Heart left ventricle (tissue), 13 donors: ENCODE measurements around the gene BCAR1.

ENCODE experiments used
- POLR2A ChIP-seq, 2 donors: fragments of 450-650 bp; IDR thresholded peaks; one replicate each; pipeline ENCODE4 v1.6.1; 2017; ENCODE audit warnings: antibody characterized with exemption in 2 of 2, mild to moderate bottlenecking in 2 of 2, moderate library complexity in 2 of 2
- TF ChIP-seq, protein P1 (sequence below), 12 donors: fragments of 200-600 bp; sonication (generic) in 4 of 12; IDR thresholded peaks; one replicate each; pipeline versions ENCODE4 v1.5.0 to v1.8.0; 2018 to 2022; ENCODE audit warnings: antibody characterized with exemption in 12 of 12, mild to moderate bottlenecking in 5 of 12
- donor health status: ischemic (EF 13 %, LVEDD 7.1; RV severe dilation, severe dysfunction).
- donor health status: DM: no; HTN: yes; CAD: no.
- donor health status: DM: no; HTN: no; CAD: no.
- donor health status: ischemic (EF 25% LVEDD 6.9; RV normal size, moderate dysfunction).
- donor health status: ischemic (EF 25% LVEDD 5.7; RV mildly dilated, moderate dysfunction).
- donor health status: ischemic (EF 35%, LVEDD 5.7; RV mildly dilated, moderate dysfunction).
- donor health status: nonischemic (EF 11% LVEDD 7.7; RV severe dilation, severe dysfunction).
- donor health status: DM: yes; HTN: yes; CAD: no.
- donor health status: PGD.
- donor health status: ischemic (EF 29% LVEDD 5.4; RV normal size, mild dysfunction).
- donor health status: nonischemic (EF 23%, LVEDD 6.1; RV moderate dilation, normal function).

DNA sequence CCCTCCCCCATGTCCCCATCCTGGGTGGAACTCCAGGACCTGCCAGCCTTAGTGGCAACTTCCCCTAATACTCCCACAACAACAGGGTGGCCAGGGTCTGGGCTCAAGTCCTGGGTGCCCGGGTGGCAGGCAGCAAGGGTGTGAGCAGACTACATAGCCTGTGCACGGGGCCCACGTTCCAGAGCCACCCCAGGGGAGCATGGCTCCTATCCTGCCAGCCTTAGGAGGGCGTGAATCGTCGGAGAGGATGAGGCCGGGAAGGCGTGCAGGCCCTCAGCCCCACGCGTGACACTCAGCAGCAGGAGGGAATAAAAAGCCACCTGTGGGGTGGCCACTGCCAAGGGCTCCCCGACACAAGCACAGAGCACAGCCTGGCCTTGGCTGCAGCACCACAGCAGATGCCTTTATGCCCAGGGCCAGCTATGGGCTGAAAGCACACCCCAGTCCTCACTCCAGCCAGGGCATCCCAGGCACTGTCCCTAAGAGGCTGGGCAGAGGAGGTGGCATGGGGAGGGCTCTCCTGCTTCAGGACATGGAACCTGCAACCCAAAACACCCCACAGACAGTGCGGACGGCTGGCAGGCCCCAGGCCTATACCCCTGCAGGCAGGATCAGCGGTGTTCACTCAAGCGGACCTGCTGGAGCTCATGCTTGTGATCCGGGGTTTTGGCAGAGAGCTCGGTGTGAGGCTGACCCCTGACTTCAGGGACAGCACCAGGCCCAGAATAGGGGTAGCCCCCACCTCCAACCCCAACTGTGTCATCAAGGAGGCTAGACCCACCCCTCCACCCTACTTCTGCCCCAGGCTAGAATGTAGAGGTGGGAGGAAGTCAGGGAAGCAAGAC lies 2.7 kb downstream of the BCAR1 start:
- no peak for TF ChIP-seq POLR2A (IDR thresholded peaks at IDR 0.05)
- TF ChIP-seq, protein P1, sequence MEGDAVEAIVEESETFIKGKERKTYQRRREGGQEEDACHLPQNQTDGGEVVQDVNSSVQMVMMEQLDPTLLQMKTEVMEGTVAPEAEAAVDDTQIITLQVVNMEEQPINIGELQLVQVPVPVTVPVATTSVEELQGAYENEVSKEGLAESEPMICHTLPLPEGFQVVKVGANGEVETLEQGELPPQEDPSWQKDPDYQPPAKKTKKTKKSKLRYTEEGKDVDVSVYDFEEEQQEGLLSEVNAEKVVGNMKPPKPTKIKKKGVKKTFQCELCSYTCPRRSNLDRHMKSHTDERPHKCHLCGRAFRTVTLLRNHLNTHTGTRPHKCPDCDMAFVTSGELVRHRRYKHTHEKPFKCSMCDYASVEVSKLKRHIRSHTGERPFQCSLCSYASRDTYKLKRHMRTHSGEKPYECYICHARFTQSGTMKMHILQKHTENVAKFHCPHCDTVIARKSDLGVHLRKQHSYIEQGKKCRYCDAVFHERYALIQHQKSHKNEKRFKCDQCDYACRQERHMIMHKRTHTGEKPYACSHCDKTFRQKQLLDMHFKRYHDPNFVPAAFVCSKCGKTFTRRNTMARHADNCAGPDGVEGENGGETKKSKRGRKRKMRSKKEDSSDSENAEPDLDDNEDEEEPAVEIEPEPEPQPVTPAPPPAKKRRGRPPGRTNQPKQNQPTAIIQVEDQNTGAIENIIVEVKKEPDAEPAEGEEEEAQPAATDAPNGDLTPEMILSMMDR (IDR thresholded peaks at IDR 0.05), result no peak
